OCI-LY3 (cell line): Measurements from ENCODE around the gene KHNYN.

ENCODE experiments used
- H2AFZ ChIP-seq: fragments of 200-600, 300-600 bp; shearing (Covaris generic); 2 replicates; pipeline ENCODE4 v1.6.0; 2014; ENCODE audit warnings: antibody characterized with exemption, low read depth, low read length
- H3K27ac ChIP-seq: fragments of 200-600, 300-600 bp; sonication (generic); 2 replicates; pipeline ENCODE4 v1.5.1; 2014; ENCODE audit warnings: mild to moderate bottlenecking, low read length, moderate library complexity, mixed read lengths
- H3K27me3 ChIP-seq: fragments of 200-600, 300-600 bp; sonication (generic); 2 replicates; pipeline ENCODE4 v1.6.1; 2014; ENCODE audit warnings: low read depth, low read length, mixed read lengths
- H3K36me3 ChIP-seq: fragments of 200-600, 300-600 bp; sonication (generic); replicated peaks from 2 replicates; pipeline ENCODE3; 2014; ENCODE audit warnings: low read depth, low read length, mixed read lengths
- H3K4me1 ChIP-seq: fragments of 300-600, 200-600 bp; sonication (generic); 2 replicates; pipeline ENCODE4 v1.6.1; 2014; ENCODE audit warnings: low read length, mixed read lengths
- H3K4me2 ChIP-seq: fragments of 200-600, 300-600 bp; sonication (generic); 2 replicates; pipeline ENCODE4 v1.6.1; 2014; ENCODE audit warnings: low read length, mixed read lengths
- H3K4me3 ChIP-seq: fragments of 300-600, 200-600 bp; sonication (generic); 2 replicates; pipeline ENCODE4 v1.5.1; 2014; ENCODE audit warnings: antibody characterized with exemption, mild to moderate bottlenecking, low read length, moderate library complexity
- H3K79me2 ChIP-seq: fragments of 300-600, 200-600 bp; shearing (Covaris generic); 2 replicates; pipeline ENCODE4 v1.6.1; 2014; ENCODE audit warnings: mild to moderate bottlenecking, low read length, mixed read lengths
- H3K9ac ChIP-seq: fragments of 300-600, 200-600 bp; shearing (Covaris generic); 2 replicates; pipeline ENCODE4 v1.6.0; 2014; ENCODE audit warnings: mild to moderate bottlenecking, low read length, moderate library complexity
- H3K9me3 ChIP-seq: fragments of 200-600, 300-600 bp; shearing (Covaris generic); 2 replicates; pipeline ENCODE4 v1.6.1; 2014; ENCODE audit warnings: low read length, mixed read lengths; ENCODE audit not compliant: insufficient read depth
- H4K20me1 ChIP-seq: fragments of 200-600, 300-600 bp; sonication (generic); 2 replicates; pipeline ENCODE4 v1.6.1; 2016; ENCODE audit warnings: low read length, mixed read lengths; ENCODE audit not compliant: insufficient read depth
- CTCF ChIP-seq: fragments of 200-600, 300-600 bp; sonication (generic); IDR thresholded peaks from 2 replicates; pipeline ENCODE4 v1.5.1; 2014; ENCODE audit warnings: antibody characterized with exemption, low read length, low read depth
- EZH2phosphoT487 ChIP-seq: fragments of 200-600 bp; shearing (Covaris generic); IDR thresholded peaks from 2 replicates; pipeline ENCODE4 v1.6.1; 2018; ENCODE audit warnings: antibody characterized with exemption, mixed run types, low read depth

KHNYN gene

GRCh38 chr14:24416932-24417619 lies 12.7 kb upstream of the KHNYN start:
- Histone ChIP-seq H4K20me1 (no peaks in the 10 kb centered on the region), H3K27me3 (no peaks in the 10 kb centered on the region), H3K9me3 (no peaks in the 10 kb centered on the region), H3K4me3 (no peak overlapping the region), H3K9ac (no peak overlapping the region), H3K79me2 (no peaks in the 10 kb centered on the region), H3K4me1 (no peaks in the 10 kb centered on the region), H3K27ac (no peak overlapping the region), H3K36me3 (no peaks in the 10 kb centered on the region), H2AFZ (no peak overlapping the region), H3K4me2 (no peak overlapping the region)
- TF ChIP-seq CTCF (no peak), EZH2phosphoT487 (no peak)

- H3K27ac ChIP-seq: no peak overlapping the region
- H3K36me3 ChIP-seq: no peaks in the 10 kb centered on the region
- no peaks in the 10 kb centered on the region for H4K20me1 ChIP-seq
- no peaks in the 10 kb centered on the region for H3K4me1 ChIP-seq
- H3K4me2 ChIP-seq: no peak overlapping the region
- no peak overlapping the region for H2AFZ ChIP-seq
- H3K27me3 ChIP-seq: no peaks in the 10 kb centered on the region
- no peaks in the 10 kb centered on the region for H3K79me2 ChIP-seq
- H3K4me3 ChIP-seq: no peak overlapping the region
- TF ChIP-seq CTCF (no peak), EZH2phosphoT487 (no peak)
- no peak overlapping the region for H3K9ac ChIP-seq
- no peaks in the 10 kb centered on the region for H3K9me3 ChIP-seq
Observed at GRCh38 chr14:24417832-24418491, 11.8 kb upstream of the KHNYN start.

- no peaks in the 10 kb centered on the region for H3K4me1 ChIP-seq
- H3K4me3 ChIP-seq: no peak overlapping the region
- H3K9me3 ChIP-seq: no peaks in the 10 kb centered on the region
- H2AFZ ChIP-seq: no peak overlapping the region
- H4K20me1 ChIP-seq: no peaks in the 10 kb centered on the region
- TF ChIP-seq EZH2phosphoT487: no peak
- no peak for TF ChIP-seq CTCF
- no peak overlapping the region for H3K9ac ChIP-seq
- H3K27ac ChIP-seq: no peak overlapping the region
- no peaks in the 10 kb centered on the region for H3K79me2 ChIP-seq
- no peaks in the 10 kb centered on the region for H3K27me3 ChIP-seq
- no peak overlapping the region for H3K4me2 ChIP-seq
- H3K36me3 ChIP-seq: no peaks in the 10 kb centered on the region
Observed at GRCh38 chr14:24418492-24418873, 11.3 kb upstream of the KHNYN start.

GRCh38 chr14:24422261-24422660 lies 7.5 kb upstream of the KHNYN start:
- Histone ChIP-seq H3K9me3 (no peaks in the 10 kb centered on the region), H3K27ac (no peak overlapping the region), H3K27me3 (no peaks in the 10 kb centered on the region), H3K9ac (no peak overlapping the region), H3K79me2 (no peaks in the 10 kb centered on the region), H4K20me1 (no peaks in the 10 kb centered on the region), H3K4me3 (no peak overlapping the region), H3K4me2 (no peak overlapping the region), H3K36me3 (no peaks in the 10 kb centered on the region), H3K4me1 (no peaks in the 10 kb centered on the region), H2AFZ (no peak overlapping the region)
- no peak for TF ChIP-seq EZH2phosphoT487
- TF ChIP-seq CTCF: no peak
